ENCODE data around the gene NIN.
A peak's percentile ranks its signal among the peaks of the same experiment; 100 is the strongest.

NIN gene

GRCh38 chr14:50759800-50760543 is 71.0 kb downstream of the NIN start:
- no peak for FAIRE-seq

GRCh38 chr14:50758945-50759344 is 72.0 kb downstream of the NIN start:
- no peak for FAIRE-seq

- no peak for FAIRE-seq
These were observed 72.7 kb downstream of the NIN start for GRCh38 chr14:50758305-50758704.

- FAIRE-seq: no peak
These were observed 73.3 kb downstream of the NIN start for GRCh38 chr14:50757702-50758101.

GRCh38 chr14:50756300-50756699 is 74.7 kb downstream of the NIN start:
- FAIRE-seq: no peak

- FAIRE-seq: no peak
These were observed 80.6 kb downstream of the NIN start for GRCh38 chr14:50750323-50750722.

- no peak for FAIRE-seq
These were observed 85.4 kb downstream of the NIN start for GRCh38 chr14:50745401-50746058.

- no peak for FAIRE-seq
These were observed 86.7 kb downstream of the NIN start for GRCh38 chr14:50744231-50744630.

GRCh38 chr14:50741567-50741966 is 89.4 kb downstream of the NIN start:
- no peak for FAIRE-seq

- peak; percentile 47 for FAIRE-seq
These were observed 90.1 kb downstream of the NIN start for GRCh38 chr14:50740856-50741255.

- no peak for FAIRE-seq
These were observed 91.8 kb downstream of the NIN start for GRCh38 chr14:50739186-50739585.

GRCh38 chr14:50736932-50737419 is 94.0 kb downstream of the NIN start:
- FAIRE-seq: no peak

- no peak for FAIRE-seq
These were observed 95.8 kb downstream of the NIN start for GRCh38 chr14:50734950-50735695.

- FAIRE-seq: no peak
These were observed 97.5 kb downstream of the NIN start for GRCh38 chr14:50733494-50733893.

- no peak for FAIRE-seq
These were observed 102.1 kb downstream of the NIN start for GRCh38 chr14:50728836-50729235.

GRCh38 chr14:50726372-50727107 is 104.4 kb downstream of the NIN start:
- no peak for FAIRE-seq

- FAIRE-seq: no peak
These were observed 105.2 kb downstream of the NIN start for GRCh38 chr14:50725761-50726160.

- FAIRE-seq: peak; percentile 13
These were observed 110.8 kb downstream of the NIN start for GRCh38 chr14:50719911-50720759.

- no peak for FAIRE-seq
These were observed 112.0 kb downstream of the NIN start for GRCh38 chr14:50718949-50719348.

- no peak for FAIRE-seq
These were observed 113.2 kb downstream of the NIN start for GRCh38 chr14:50717811-50718210.

GRCh38 chr14:50714450-50715073 is 116.4 kb downstream of the NIN start:
- FAIRE-seq: no peak

GRCh38 chr14:50711043-50711442 is 119.9 kb downstream of the NIN start:
- no peak for FAIRE-seq
